ENCODE measurements around the gene RNU5D-1.

DNA sequence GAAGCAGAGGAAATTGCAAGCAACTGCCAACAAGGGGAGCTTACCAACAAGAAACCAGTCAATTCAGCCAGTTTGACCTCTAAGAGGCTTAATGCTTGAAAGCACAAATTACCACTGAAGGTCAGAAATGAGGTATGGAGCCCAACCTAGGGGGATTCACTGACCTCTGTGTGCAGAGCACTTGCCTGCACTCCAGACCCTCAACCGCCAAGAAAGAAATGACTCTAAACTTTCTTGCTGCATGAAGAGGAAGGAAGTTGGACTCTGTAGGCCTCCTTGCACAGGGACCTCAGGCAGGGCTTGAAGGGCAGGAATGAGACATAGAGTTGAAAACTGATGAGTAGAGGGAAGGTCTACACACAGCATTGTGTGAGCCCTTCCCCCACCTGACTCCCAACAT lies 46.4 kb downstream of the RNU5D-1 start:
- TF ChIP-seq, protein P1, sequence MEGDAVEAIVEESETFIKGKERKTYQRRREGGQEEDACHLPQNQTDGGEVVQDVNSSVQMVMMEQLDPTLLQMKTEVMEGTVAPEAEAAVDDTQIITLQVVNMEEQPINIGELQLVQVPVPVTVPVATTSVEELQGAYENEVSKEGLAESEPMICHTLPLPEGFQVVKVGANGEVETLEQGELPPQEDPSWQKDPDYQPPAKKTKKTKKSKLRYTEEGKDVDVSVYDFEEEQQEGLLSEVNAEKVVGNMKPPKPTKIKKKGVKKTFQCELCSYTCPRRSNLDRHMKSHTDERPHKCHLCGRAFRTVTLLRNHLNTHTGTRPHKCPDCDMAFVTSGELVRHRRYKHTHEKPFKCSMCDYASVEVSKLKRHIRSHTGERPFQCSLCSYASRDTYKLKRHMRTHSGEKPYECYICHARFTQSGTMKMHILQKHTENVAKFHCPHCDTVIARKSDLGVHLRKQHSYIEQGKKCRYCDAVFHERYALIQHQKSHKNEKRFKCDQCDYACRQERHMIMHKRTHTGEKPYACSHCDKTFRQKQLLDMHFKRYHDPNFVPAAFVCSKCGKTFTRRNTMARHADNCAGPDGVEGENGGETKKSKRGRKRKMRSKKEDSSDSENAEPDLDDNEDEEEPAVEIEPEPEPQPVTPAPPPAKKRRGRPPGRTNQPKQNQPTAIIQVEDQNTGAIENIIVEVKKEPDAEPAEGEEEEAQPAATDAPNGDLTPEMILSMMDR (IDR thresholded peaks at IDR 0.05) = no peak
- no peak for TF ChIP-seq EZH2 (IDR thresholded peaks at IDR 0.05; ENCODE audit: borderline replicate concordance, insufficient read depth, low read depth, low read length, poor library complexity, severe bottlenecking)
